Measurements from ENCODE around the gene DLG3.

- TF ChIP-seq CTCF (conservative IDR thresholded peaks at IDR 0.05; ENCODE audit: low read length): peak; percentile 53
- TF ChIP-seq EZH2phosphoT487 (IDR thresholded peaks at IDR 0.05; ENCODE audit: borderline replicate concordance): no peak
Observed at GRCh38 chrX:70554081-70554480, 109.4 kb downstream of the DLG3 start.
